Liver (tissue), 3 donors: ENCODE measurements around the gene USP40.
"Not testable (repeated sequence)": the region's sequence is repeated elsewhere in the genome, so short reads cannot be mapped to it uniquely, and the experiment has no call there.

Source experiments
- CTCF ChIP-seq: fragments of 150-350 bp; IDR thresholded peaks from 2 replicates; pipeline ENCODE4 v1.5.1; 2017; ENCODE audit warnings: improper control_type of control experiment, low read depth, low read length; ENCODE audit not compliant: missing input control
- EGR1 ChIP-seq, 2 donors: IDR thresholded peaks; 2 replicates each; pipeline ENCODE4 v1.6.1; 2016 to 2018; ENCODE audit warnings: antibody characterized with exemption in 2 of 2, low read depth in 2 of 2
- FOXA1 ChIP-seq: IDR thresholded peaks from 2 replicates; pipeline ENCODE4 v1.6.1; 2016; ENCODE audit warnings: antibody characterized with exemption
- GABPA ChIP-seq, 2 donors: IDR thresholded peaks in 1 of 2; conservative IDR thresholded peaks in 1 of 2; 2 replicates each; pipeline ENCODE4 v1.6.1; 2016; ENCODE audit warnings: antibody characterized with exemption in 2 of 2, mild to moderate bottlenecking in 1 of 2, moderate library complexity in 1 of 2
- MAX ChIP-seq: IDR thresholded peaks from 2 replicates; pipeline ENCODE4 v1.6.1; 2016; ENCODE audit warnings: antibody characterized with exemption
- RAD21 ChIP-seq, 2 donors: IDR thresholded peaks; 2 replicates each; pipeline ENCODE4 v1.6.1; 2016; ENCODE audit warnings: antibody characterized with exemption in 2 of 2, mild to moderate bottlenecking in 2 of 2
- REST ChIP-seq: IDR thresholded peaks from 2 replicates; pipeline ENCODE4 v1.6.1; 2016; ENCODE audit warnings: antibody characterized with exemption, mild to moderate bottlenecking
- RXRA ChIP-seq, 2 donors: IDR thresholded peaks; 2 replicates each; pipeline ENCODE4 v1.6.1; 2017 to 2018; ENCODE audit warnings: antibody characterized with exemption in 2 of 2, mild to moderate bottlenecking in 1 of 2
- SP1 ChIP-seq: IDR thresholded peaks from 2 replicates; pipeline ENCODE4 v1.6.1; 2018; ENCODE audit warnings: antibody characterized with exemption, mild to moderate bottlenecking
- TAF1 ChIP-seq: conservative IDR thresholded peaks from 2 replicates; pipeline ENCODE4 v1.6.1; 2016; ENCODE audit warnings: antibody characterized with exemption, mild to moderate bottlenecking
- YY1 ChIP-seq: IDR thresholded peaks from 2 replicates; pipeline ENCODE4 v1.6.1; 2016; ENCODE audit warnings: antibody characterized with exemption, mild to moderate bottlenecking
- ZBTB33 ChIP-seq: IDR thresholded peaks from 2 replicates; pipeline ENCODE4 v1.6.1; 2016; ENCODE audit warnings: antibody characterized with exemption
- donor health status: healthy.
- donor health status: healthy.

GRCh38 chr2:233583217-233583965 is 16.8 kb upstream of the USP40 start:
- not testable (repeated sequence) for TF ChIP-seq CTCF; RXRA (IDR thresholded peaks at IDR 0.05); REST; RAD21 (IDR thresholded peaks at IDR 0.05); YY1; GABPA (IDR thresholded peaks at IDR 0.05 in 1 of 2, conservative IDR thresholded peaks at IDR 0.05 in 1 of 2); FOXA1; TAF1; MAX; ZBTB33; EGR1 (IDR thresholded peaks at IDR 0.05; ENCODE audit: low read depth in 2 of 2); SP1
